ENCODE measurements around the gene UNC93B1.
"Not testable (repeated sequence)": the region's sequence is repeated elsewhere in the genome, so short reads cannot be mapped to it uniquely, and the experiment has no call there.

- TF ChIP-seq RAD21 (IDR thresholded peaks at IDR 0.05; ENCODE audit: low read depth) (peak; percentile 66), MAX (IDR thresholded peaks at IDR 0.05) (peak; percentile 75)
- not testable (repeated sequence) for TF ChIP-seq CEBPB (IDR thresholded peaks at IDR 0.05); CREB1 (IDR thresholded peaks at IDR 0.05; ENCODE audit: low read depth); FOXM1 (IDR thresholded peaks at IDR 0.05; ENCODE audit: borderline replicate concordance, low read depth); YY1 (IDR thresholded peaks at IDR 0.05; ENCODE audit: low read depth); EP300 (IDR thresholded peaks at IDR 0.05; ENCODE audit: borderline replicate concordance)
These were observed 10.1 kb downstream of the UNC93B1 start for GRCh38 chr11:67993821-67994220.

All from Ishikawa (cell line).